Tibial artery (tissue), 4 donors: ENCODE measurements around the gene TBX15.

Source experiments
- DNase-seq, 2 donors: peaks; one replicate each; pipeline ENCODE4 v3.0.0-alpha.2; 2019
- H3K27ac ChIP-seq, 2 donors: fragments of 200-600 bp; sonication (generic) in 1 of 2; 1 replicate in 1 of 2; 2 replicates in 1 of 2; pipeline ENCODE4 v1.5.1; 2018 to 2019; ENCODE audit warnings: mild to moderate bottlenecking in 1 of 2
- H3K27me3 ChIP-seq, 2 donors: fragments of 200-600 bp; sonication (generic) in 1 of 2; one replicate each; pipeline versions ENCODE4 v1.5.1 to v1.6.0; 2016 to 2019
- H3K36me3 ChIP-seq, 3 donors: fragments of 200-600 bp; sonication (generic) in 2 of 3; one replicate each; pipeline ENCODE4 v1.5.1; 2016 to 2019; ENCODE audit warnings: mild to moderate bottlenecking in 2 of 3
- H3K4me1 ChIP-seq, 4 donors: fragments of 200-600 bp; sonication (generic) in 2 of 4; 1 replicate in 3 of 4; 2 replicates in 1 of 4; pipeline ENCODE4 v1.5.1; 2016 to 2019
- H3K4me3 ChIP-seq, 2 donors: fragments of 200-600 bp; sonication (generic) in 1 of 2; 1 replicate in 1 of 2; 2 replicates in 1 of 2; pipeline ENCODE4 v1.5.1; 2018 to 2019; ENCODE audit warnings: mild to moderate bottlenecking in 2 of 2
- H3K9me3 ChIP-seq, 3 donors: fragments of 200-600 bp; sonication (generic) in 1 of 3; one replicate each; pipeline ENCODE4 v1.5.1; 2016 to 2019
- CTCF ChIP-seq, 2 experiments: fragments of 200-600 bp in 1 of 2; fragments of 450-650 bp in 1 of 2; IDR thresholded peaks; one replicate each; pipeline ENCODE4 v1.5.1; 2017 to 2019; ENCODE audit warnings: antibody characterized with exemption in 2 of 2, mild to moderate bottlenecking in 1 of 2, moderate library complexity in 1 of 2
- intact Hi-C: fragments of 100-400 bp; cut with DNase I; formaldehyde crosslinking; loops from one replicate; pipeline ENCODE4 v1.15.0; 2023; ENCODE audit warnings: low total_unique reads

TBX15 gene

DNA sequence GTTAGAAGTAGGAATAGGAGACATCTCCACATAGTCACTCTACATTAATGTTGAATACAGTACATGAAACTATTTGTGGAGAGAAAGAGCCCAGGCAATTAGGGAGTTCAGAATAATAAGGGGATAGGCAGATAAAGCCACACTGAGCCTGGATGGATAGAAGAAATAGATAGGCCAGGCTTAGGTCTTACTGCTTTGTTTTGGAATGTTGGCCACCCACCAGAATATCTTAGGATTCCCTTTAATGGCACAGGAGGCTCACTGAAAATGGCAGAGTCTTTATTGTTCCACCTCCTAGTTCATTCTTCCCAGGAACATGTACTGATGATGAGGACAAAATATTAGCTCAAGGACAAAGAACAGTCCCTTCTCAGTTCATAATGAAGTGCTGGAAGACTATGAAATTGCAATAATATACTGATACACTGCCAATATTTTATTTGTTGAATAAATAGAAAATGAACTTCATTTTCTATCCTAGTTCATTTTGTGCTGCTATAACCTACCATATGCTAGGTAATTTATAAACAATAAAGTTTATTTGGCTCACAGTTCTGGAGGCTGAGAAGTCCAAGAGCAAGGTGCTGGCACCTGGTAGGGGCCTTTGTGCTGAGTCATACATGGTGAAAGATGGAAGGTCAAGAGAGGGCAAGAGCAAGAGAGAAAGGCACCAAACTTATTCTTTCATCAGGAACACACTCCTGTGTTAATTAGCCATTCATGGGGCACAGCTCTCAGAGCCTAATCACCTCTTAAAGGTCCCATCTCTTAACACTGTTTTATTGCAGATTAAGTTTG, 87.3 kb downstream of the TBX15 start:
- Histone ChIP-seq H3K27me3 (no peaks in the 10 kb centered on the region), H3K27ac (no peak overlapping the region), H3K36me3 (peaks cover 37 to 84% (median 60%) of the 10 kb centered on the region in 3 donors), H3K4me1 (peaks cover 0 to 13% (median 0%) of the 10 kb centered on the region in 4 donors), H3K4me3 (no peak overlapping the region), H3K9me3 (no peaks in the 10 kb centered on the region)
- intact Hi-C loops, result no loop called here
- DNase-seq, result no peak
- no peak for TF ChIP-seq CTCF (IDR thresholded peaks at IDR 0.05)

DNA sequence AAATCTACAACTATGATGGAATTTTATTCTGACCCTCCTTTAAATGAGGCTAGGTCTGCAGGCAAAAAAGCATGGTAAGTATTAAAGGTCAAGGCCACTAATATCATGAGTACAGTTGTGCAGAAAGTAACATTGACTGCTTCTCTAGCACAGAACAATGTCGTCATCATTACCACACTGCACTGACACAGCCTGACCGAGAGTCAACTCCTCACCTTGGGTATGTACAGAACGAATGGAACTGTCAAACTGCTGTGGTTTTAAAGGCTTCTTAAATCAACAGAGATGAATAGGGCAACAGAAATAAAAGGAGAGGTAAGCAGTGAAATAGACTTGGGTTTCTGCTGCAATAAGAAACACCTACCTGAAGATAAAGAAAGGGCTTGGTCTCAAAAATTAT, 88.8 kb downstream of the TBX15 start:
- DNase-seq, result no peak
- Histone ChIP-seq H3K27me3 (no peaks in the 10 kb centered on the region), H3K36me3 (peaks cover 37 to 92% (median 68%) of the 10 kb centered on the region in 3 donors), H3K4me1 (no peaks in the 10 kb centered on the region), H3K27ac (no peak overlapping the region), H3K9me3 (no peaks in the 10 kb centered on the region), H3K4me3 (no peak overlapping the region)
- TF ChIP-seq CTCF (IDR thresholded peaks at IDR 0.05), result no peak
- intact Hi-C loops, result no loop called here

- Histone ChIP-seq H3K36me3 (peaks cover 37 to 88% (median 68%) of the 10 kb centered on the region in 3 donors), H3K4me1 (no peaks in the 10 kb centered on the region), H3K27ac (no peak overlapping the region), H3K9me3 (no peaks in the 10 kb centered on the region), H3K4me3 (no peak overlapping the region), H3K27me3 (no peaks in the 10 kb centered on the region)
- no peak for TF ChIP-seq CTCF (IDR thresholded peaks at IDR 0.05)
- intact Hi-C loops, result no loop called here
- DNase-seq, result no peak
These were observed 89.4 kb downstream of the TBX15 start for GRCh38 chr1:118898712-118899111.

GRCh38 chr1:118896416-118896815, 91.7 kb downstream of the TBX15 start:
- no peak for DNase-seq
- no peak overlapping the region for H3K4me3 ChIP-seq
- TF ChIP-seq CTCF (IDR thresholded peaks at IDR 0.05), result no peak
- H3K9me3 ChIP-seq, result no peaks in the 10 kb centered on the region
- H3K27me3 ChIP-seq, result no peaks in the 10 kb centered on the region
- intact Hi-C loops, result no loop called here
- no peaks in the 10 kb centered on the region for H3K4me1 ChIP-seq
- H3K36me3 ChIP-seq, result peaks cover 38 to 68% (median 58%) of the 10 kb centered on the region in 3 donors
- no peak overlapping the region for H3K27ac ChIP-seq

GRCh38 chr1:118894836-118895235, 93.3 kb downstream of the TBX15 start:
- no peaks in the 10 kb centered on the region for H3K9me3 ChIP-seq
- no peak overlapping the region for H3K4me3 ChIP-seq
- H3K27me3 ChIP-seq, result no peaks in the 10 kb centered on the region
- no peaks in the 10 kb centered on the region for H3K4me1 ChIP-seq
- no peak overlapping the region for H3K27ac ChIP-seq
- no peak for TF ChIP-seq CTCF (IDR thresholded peaks at IDR 0.05)
- no peak for DNase-seq
- H3K36me3 ChIP-seq, result peaks cover 49 to 70% (median 53%) of the 10 kb centered on the region in 3 donors
- intact Hi-C loops, result no loop called here
